Endodermal cell (in vitro differentiated cells): ENCODE measurements around the gene TBC1D25. TPM values are rescaled to one million over a fixed set of nuclear protein-coding genes. Genes with fewer than 3 reads are reported as not detected.

Experiments used
- DNase-seq: peaks from one replicate; pipeline ENCODE4 v3.0.0-alpha.2; 2017
- H3K27ac ChIP-seq: 2 replicates; pipeline ENCODE4 v1.5.1; 2013; ENCODE audit warnings: mild to moderate bottlenecking, low read depth, low read length, moderate library complexity
- H3K27me3 ChIP-seq: 2 replicates; pipeline ENCODE4 v1.6.1; 2013; ENCODE audit warnings: mild to moderate bottlenecking, low read length, moderate library complexity; ENCODE audit not compliant: insufficient read depth, control insufficient read depth, poor library complexity, severe bottlenecking
- H3K36me3 ChIP-seq: 2 replicates; pipeline ENCODE4 v1.7.0; 2013; ENCODE audit warnings: mild to moderate bottlenecking, low read length, moderate library complexity; ENCODE audit not compliant: control insufficient read depth, insufficient read depth
- H3K4me1 ChIP-seq: one replicate; pipeline ENCODE4 v1.7.0; 2013; ENCODE audit warnings: low read length; ENCODE audit not compliant: control insufficient read depth, insufficient read depth
- H3K4me3 ChIP-seq: 2 replicates; pipeline ENCODE4 v1.5.1; 2013; ENCODE audit warnings: mild to moderate bottlenecking, low read length, moderate library complexity
- H3K9ac ChIP-seq: 2 replicates; pipeline ENCODE4 v1.6.1; 2013; ENCODE audit warnings: mild to moderate bottlenecking, low read length, moderate library complexity; ENCODE audit not compliant: poor library complexity, severe bottlenecking; ENCODE audit errors: extremely low read depth
- H3K9me3 ChIP-seq: 2 replicates; pipeline ENCODE4 v1.6.1; 2013; ENCODE audit warnings: mild to moderate bottlenecking, low read length, moderate library complexity; ENCODE audit not compliant: control insufficient read depth
- H3K27ac Mint-ChIP-seq: 2 replicates; pipeline ENCODE4 v1.8.0; 2020; ENCODE audit warnings: mixed read lengths
- H3K27me3 Mint-ChIP-seq: 2 replicates; pipeline ENCODE4 v1.8.0; 2021; ENCODE audit warnings: mild to moderate bottlenecking, mixed read lengths; ENCODE audit not compliant: insufficient read depth
- H3K36me3 Mint-ChIP-seq: 2 replicates; pipeline ENCODE4 v1.8.0; 2020; ENCODE audit warnings: low read depth, mixed read lengths
- H3K4me1 Mint-ChIP-seq: 2 replicates; pipeline ENCODE4 v1.8.0; 2020; ENCODE audit warnings: mixed read lengths
- H3K4me3 Mint-ChIP-seq: 2 replicates; pipeline ENCODE4 v1.8.0; 2020; ENCODE audit warnings: mild to moderate bottlenecking, moderate library complexity, mixed read lengths
- H3K9me3 Mint-ChIP-seq: 2 replicates; pipeline ENCODE4 v1.8.0; 2020; ENCODE audit warnings: mild to moderate bottlenecking, mixed read lengths
- WGBS, 2 experiments: methylation state at CpG; one replicate each; pipeline versions ENCODE4 v1.1.5 to v1.1.7; 2013; ENCODE audit warnings: missing lambda C conversion rate in 2 of 2, mixed read lengths in 1 of 2; ENCODE audit not compliant: insufficient coverage in 1 of 2, insufficient read length in 1 of 2; 5-methylcytosine and 5-hydroxymethylcytosine counted together
- total RNA-seq, 2 donors: library from RNA; stranded (reverse); fragmentation: NEBNext Ultra II Directional in 1 of 2; extraction: Animal tissue kit (Norgen Biotek cat#: 25700) in 1 of 2; gene quantifications; 2 replicates in 1 of 2; 3 replicates in 1 of 2; pipeline ENCODE4 v1.2.1, GENCODE V29; 2021
- TF ChIP-seq, protein P1 (sequence below): fragments of 200-600 bp; sonication (generic); conservative IDR thresholded peaks from 2 replicates; pipeline ENCODE4 v1.5.0; 2021; ENCODE audit warnings: antibody characterized with exemption, mild to moderate bottlenecking

The TBC1D25 gene
- total RNA-seq, 2 donors from 2014 or later = 7.0 to 7.6 TPM

DNA sequence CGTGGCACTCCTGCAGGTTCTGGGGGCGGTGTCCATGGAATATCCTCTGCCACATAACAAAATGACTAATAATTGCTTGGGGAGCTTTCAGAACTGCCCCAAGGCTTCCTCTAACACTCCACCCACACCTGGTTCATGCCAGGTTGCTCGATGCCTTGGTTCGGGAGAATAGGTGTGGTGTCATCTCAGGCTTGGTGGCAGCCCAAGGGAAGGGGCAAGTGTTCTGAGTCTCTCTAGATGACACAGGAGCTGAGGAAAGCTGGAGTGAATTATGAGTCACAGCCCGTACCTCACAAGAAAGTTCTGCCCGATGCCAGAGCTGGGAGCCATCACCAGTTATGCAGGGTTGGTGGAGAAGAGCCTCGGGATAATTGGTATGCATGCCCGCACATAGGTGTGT, 48.9 kb upstream of the TBC1D25 start:
- H3K36me3 ChIP-seq = peaks cover 4% of the 10 kb centered on the region
- H3K9me3 Mint-ChIP-seq = peaks cover 74% of the 10 kb centered on the region
- no peak overlapping the region for H3K27ac Mint-ChIP-seq
- H3K27me3 Mint-ChIP-seq = no peaks in the 10 kb centered on the region
- DNase-seq = no peak
- no peaks in the 10 kb centered on the region for H3K4me1 Mint-ChIP-seq
- WGBS, 2 experiments = 90 to 92% methylated on average over 4 to 8 of the region's 8 CpGs
- no peaks in the 10 kb centered on the region for H3K4me1 ChIP-seq
- H3K36me3 Mint-ChIP-seq = peaks cover 9% of the 10 kb centered on the region
- H3K4me3 Mint-ChIP-seq = no peak overlapping the region
- H3K9me3 ChIP-seq = no peaks in the 10 kb centered on the region
- H3K4me3 ChIP-seq = no peak overlapping the region
- TF ChIP-seq, protein P1, sequence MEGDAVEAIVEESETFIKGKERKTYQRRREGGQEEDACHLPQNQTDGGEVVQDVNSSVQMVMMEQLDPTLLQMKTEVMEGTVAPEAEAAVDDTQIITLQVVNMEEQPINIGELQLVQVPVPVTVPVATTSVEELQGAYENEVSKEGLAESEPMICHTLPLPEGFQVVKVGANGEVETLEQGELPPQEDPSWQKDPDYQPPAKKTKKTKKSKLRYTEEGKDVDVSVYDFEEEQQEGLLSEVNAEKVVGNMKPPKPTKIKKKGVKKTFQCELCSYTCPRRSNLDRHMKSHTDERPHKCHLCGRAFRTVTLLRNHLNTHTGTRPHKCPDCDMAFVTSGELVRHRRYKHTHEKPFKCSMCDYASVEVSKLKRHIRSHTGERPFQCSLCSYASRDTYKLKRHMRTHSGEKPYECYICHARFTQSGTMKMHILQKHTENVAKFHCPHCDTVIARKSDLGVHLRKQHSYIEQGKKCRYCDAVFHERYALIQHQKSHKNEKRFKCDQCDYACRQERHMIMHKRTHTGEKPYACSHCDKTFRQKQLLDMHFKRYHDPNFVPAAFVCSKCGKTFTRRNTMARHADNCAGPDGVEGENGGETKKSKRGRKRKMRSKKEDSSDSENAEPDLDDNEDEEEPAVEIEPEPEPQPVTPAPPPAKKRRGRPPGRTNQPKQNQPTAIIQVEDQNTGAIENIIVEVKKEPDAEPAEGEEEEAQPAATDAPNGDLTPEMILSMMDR = no peak
- H3K27me3 ChIP-seq = no peaks in the 10 kb centered on the region
- H3K27ac ChIP-seq = no peak overlapping the region
- no peak overlapping the region for H3K9ac ChIP-seq

DNA sequence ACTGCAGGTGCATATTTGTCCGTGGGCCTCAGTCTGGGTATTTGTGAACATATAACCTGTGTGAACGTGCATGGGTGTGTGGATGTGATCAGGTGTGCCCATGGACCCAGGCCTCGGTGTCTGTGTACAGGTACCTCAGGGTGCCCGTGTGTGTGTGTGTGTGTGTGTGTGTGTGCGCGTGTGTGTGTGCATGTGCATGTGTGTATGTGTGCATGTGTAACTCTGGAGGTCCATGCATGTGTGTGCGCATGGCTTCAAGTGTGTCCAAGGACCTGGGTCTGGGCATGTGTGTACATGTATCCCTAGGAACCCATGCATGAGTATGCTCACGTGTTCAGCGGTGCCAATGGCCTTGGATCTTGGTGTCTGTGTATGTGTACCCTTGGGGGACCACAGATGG, 47.7 kb upstream of the TBC1D25 start:
- Histone ChIP-seq H3K9me3 (no peaks in the 10 kb centered on the region), H3K27ac (no peak overlapping the region), H3K36me3 (peaks cover 4% of the 10 kb centered on the region), H3K4me3 (no peak overlapping the region), H3K9ac (no peak overlapping the region), H3K27me3 (no peaks in the 10 kb centered on the region), H3K4me1 (no peaks in the 10 kb centered on the region)
- Mint-ChIP-seq H3K36me3 (peaks cover 5% of the 10 kb centered on the region), H3K9me3 (peaks cover 74% of the 10 kb centered on the region), H3K4me3 (no peak overlapping the region), H3K27me3 (no peaks in the 10 kb centered on the region), H3K27ac (no peak overlapping the region), H3K4me1 (no peaks in the 10 kb centered on the region)
- TF ChIP-seq, protein P1 = no peak
- WGBS, 2 experiments = 95% methylated on average over 7 of the region's 9 CpGs; no CpG with 5 or more reads in 1 of the 2 experiments
- no peak for DNase-seq

DNA sequence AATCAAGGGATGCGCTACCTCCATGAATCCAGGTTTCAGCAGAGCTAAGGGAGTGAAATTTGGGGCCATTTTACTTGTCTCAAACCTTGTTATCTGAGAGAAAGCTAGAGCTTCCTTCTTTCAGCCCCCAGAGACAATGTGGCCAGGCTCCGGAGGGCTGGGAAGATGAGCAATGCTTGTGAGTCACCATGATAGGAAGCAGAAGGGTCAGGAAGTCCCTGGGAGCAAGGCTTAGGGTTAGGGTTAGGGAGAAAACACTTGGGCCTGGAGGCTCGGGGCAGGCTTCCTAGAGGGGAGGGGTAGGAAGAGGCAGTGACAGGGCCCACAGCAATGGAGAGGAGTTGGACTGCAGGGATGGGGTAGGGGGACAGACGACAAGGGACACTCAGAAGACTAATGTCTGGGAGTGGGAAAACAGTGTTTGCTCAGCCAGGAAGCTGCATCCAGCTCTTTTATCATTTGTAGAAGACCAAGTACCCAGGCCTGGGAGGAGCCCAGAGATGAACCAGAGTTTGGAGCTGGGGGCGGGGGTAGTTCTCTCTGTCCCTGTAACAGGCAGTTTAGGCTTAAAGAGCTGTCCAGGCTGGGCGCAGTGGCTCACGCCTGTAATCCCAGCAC, 47.1 kb upstream of the TBC1D25 start:
- H3K27me3 Mint-ChIP-seq = no peaks in the 10 kb centered on the region
- peaks cover 2% of the 10 kb centered on the region for H3K36me3 ChIP-seq
- DNase-seq = no peak
- TF ChIP-seq, protein P1 = no peak
- no peaks in the 10 kb centered on the region for H3K9me3 ChIP-seq
- no peaks in the 10 kb centered on the region for H3K27me3 ChIP-seq
- H3K4me1 Mint-ChIP-seq = no peaks in the 10 kb centered on the region
- no peak overlapping the region for H3K27ac ChIP-seq
- H3K9me3 Mint-ChIP-seq = peaks cover 70% of the 10 kb centered on the region
- H3K4me3 ChIP-seq = no peak overlapping the region
- no peak overlapping the region for H3K9ac ChIP-seq
- 87 to 100% methylated on average over 1 to 7 of the region's 7 CpGs for WGBS, 2 experiments
- H3K36me3 Mint-ChIP-seq = peaks cover under 1% of the 10 kb centered on the region
- no peak overlapping the region for H3K27ac Mint-ChIP-seq
- no peak overlapping the region for H3K4me3 Mint-ChIP-seq
- no peaks in the 10 kb centered on the region for H3K4me1 ChIP-seq
